Measurements from ENCODE around the gene LIPC. TPM values are rescaled to one million over a fixed set of nuclear protein-coding genes. Genes with fewer than 3 reads are reported as not detected.

The LIPC gene
- total and polyA plus RNA-seq, 10 donors: 0.47 to 2.5 (median 1.0) TPM

GRCh38 chr15:58584789-58585461 lies 153.1 kb downstream of the LIPC start:
- no peak for DNase-seq
- 65 to 75% (median 68%) methylated on average over 6 of the region's 6 CpGs for whole genome bisulfite sequencing, 5 donors
- no peak overlapping the region for H3K4me3 ChIP-seq
- H3K4me1 ChIP-seq: peaks cover 0 to 15% (median 3%) of the 10 kb centered on the region in 6 donors
- intact Hi-C loops (cut with DNase I; ENCODE audit: low total_unique reads): no loop called here
- no peak for TF ChIP-seq POLR2A (IDR thresholded peaks at IDR 0.05)
- no peak for TF ChIP-seq CTCF (IDR thresholded peaks at IDR 0.05 in 8 of 11, conservative IDR thresholded peaks at IDR 0.05 in 3 of 11)
- TF ChIP-seq POLR2AphosphoS5 (IDR thresholded peaks at IDR 0.05): no peak
- peaks cover 0 to 19% (median 6%) of the 10 kb centered on the region in 8 donors for H3K9me3 ChIP-seq
- H3K36me3 ChIP-seq: no peaks in the 10 kb centered on the region
- no peaks in the 10 kb centered on the region for H3K27me3 ChIP-seq (replicated peaks in 1 of 7)
- H3K27ac ChIP-seq: no peak overlapping the region

- no peak for DNase-seq
- WGBS, 5 donors: 63 to 72% (median 71%) methylated on average over 5 of the region's 5 CpGs
- no peak overlapping the region for H3K27ac ChIP-seq
- intact Hi-C loops (cut with DNase I; ENCODE audit: low total_unique reads): no loop called here
- H3K4me1 ChIP-seq: peaks cover 0 to 15% (median 3%) of the 10 kb centered on the region in 6 donors
- peaks cover 0 to 19% (median 6%) of the 10 kb centered on the region in 8 donors for H3K9me3 ChIP-seq
- no peak for TF ChIP-seq POLR2A (IDR thresholded peaks at IDR 0.05)
- TF ChIP-seq CTCF (IDR thresholded peaks at IDR 0.05 in 8 of 11, conservative IDR thresholded peaks at IDR 0.05 in 3 of 11): no peak
- no peak for TF ChIP-seq POLR2AphosphoS5 (IDR thresholded peaks at IDR 0.05)
- H3K27me3 ChIP-seq (replicated peaks in 1 of 7): no peaks in the 10 kb centered on the region
- no peak overlapping the region for H3K4me3 ChIP-seq
- no peaks in the 10 kb centered on the region for H3K36me3 ChIP-seq
Measured at GRCh38 chr15:58585693-58586443, 154.1 kb downstream of the LIPC start.

GRCh38 chr15:58587486-58587885 lies 155.7 kb downstream of the LIPC start:
- no peak for DNase-seq
- intact Hi-C loops (cut with DNase I; ENCODE audit: low total_unique reads): no loop called here
- 92 to 97% (median 97%) methylated on average over 4 of the region's 4 CpGs for WGBS, 5 donors

More at GRCh38 chr15:58587486-58587885, 155.7 kb downstream of the LIPC start:
- Histone ChIP-seq H3K36me3 (no peaks in the 10 kb centered on the region), H3K4me1 (peaks cover 0 to 11% (median 3%) of the 10 kb centered on the region in 6 donors), H3K9me3 (peaks cover 0 to 16% (median 6%) of the 10 kb centered on the region in 8 donors), H3K27me3 (replicated peaks in 1 of 7) (no peaks in the 10 kb centered on the region), H3K27ac (no peak overlapping the region), H3K4me3 (no peak overlapping the region)
- TF ChIP-seq CTCF (IDR thresholded peaks at IDR 0.05 in 8 of 11, conservative IDR thresholded peaks at IDR 0.05 in 3 of 11) (no peak), POLR2AphosphoS5 (IDR thresholded peaks at IDR 0.05) (no peak)

Data from spleen (tissue), 11 donors.